ENCODE measurements around the gene ABCC4.

- no peak for TF ChIP-seq CTCF (conservative IDR thresholded peaks at IDR 0.05 in 1 of 2, IDR thresholded peaks at IDR 0.05 in 1 of 2; ENCODE audit: low read depth in 1 of 2, low read length in 2 of 2)
- TF ChIP-seq EZH2 (IDR thresholded peaks at IDR 0.05; ENCODE audit: low read length, missing control alignments): no peak
Measured at GRCh38 chr13:95100525-95101433, 200.5 kb downstream of the ABCC4 start.
